AG10803 (cell line): Measurements from ENCODE around the gene NUCKS1.

Experiments
- DNase-seq: peaks from one replicate; pipeline ENCODE4 v3.0.0; 2010; ENCODE audit warnings: low read depth
- H3K4me3 ChIP-seq: 2 replicates; pipeline ENCODE4 v1.5.1; 2011; ENCODE audit warnings: mild to moderate bottlenecking, low read length, control low read depth
- CTCF ChIP-seq: conservative IDR thresholded peaks from 2 replicates; pipeline ENCODE4 v1.5.1; 2011; ENCODE audit warnings: mild to moderate bottlenecking, low read length, control low read depth, inconsistent platforms

Gene NUCKS1

DNA sequence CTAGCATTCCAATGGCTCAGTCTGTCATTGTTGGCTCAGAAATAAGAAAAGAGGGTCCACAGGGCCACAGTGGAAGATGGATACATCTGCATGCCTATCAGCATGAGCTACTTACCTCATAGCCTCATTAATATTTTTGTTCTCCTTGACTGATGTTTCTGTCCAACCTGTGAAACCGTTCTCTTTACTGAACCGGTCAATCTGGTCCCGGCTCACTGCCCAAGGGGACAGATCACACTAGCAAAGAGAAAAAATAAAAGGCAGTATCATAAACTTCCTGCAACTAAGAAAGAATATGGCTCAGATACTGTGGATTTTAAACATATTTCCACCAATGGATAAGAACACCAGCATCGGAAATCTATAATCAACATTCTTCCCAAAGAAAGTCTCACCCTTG is 20.6 kb upstream of the NUCKS1 start:
- DNase-seq = no peak
- no peak overlapping the region for H3K4me3 ChIP-seq
- no peak for TF ChIP-seq CTCF

DNA sequence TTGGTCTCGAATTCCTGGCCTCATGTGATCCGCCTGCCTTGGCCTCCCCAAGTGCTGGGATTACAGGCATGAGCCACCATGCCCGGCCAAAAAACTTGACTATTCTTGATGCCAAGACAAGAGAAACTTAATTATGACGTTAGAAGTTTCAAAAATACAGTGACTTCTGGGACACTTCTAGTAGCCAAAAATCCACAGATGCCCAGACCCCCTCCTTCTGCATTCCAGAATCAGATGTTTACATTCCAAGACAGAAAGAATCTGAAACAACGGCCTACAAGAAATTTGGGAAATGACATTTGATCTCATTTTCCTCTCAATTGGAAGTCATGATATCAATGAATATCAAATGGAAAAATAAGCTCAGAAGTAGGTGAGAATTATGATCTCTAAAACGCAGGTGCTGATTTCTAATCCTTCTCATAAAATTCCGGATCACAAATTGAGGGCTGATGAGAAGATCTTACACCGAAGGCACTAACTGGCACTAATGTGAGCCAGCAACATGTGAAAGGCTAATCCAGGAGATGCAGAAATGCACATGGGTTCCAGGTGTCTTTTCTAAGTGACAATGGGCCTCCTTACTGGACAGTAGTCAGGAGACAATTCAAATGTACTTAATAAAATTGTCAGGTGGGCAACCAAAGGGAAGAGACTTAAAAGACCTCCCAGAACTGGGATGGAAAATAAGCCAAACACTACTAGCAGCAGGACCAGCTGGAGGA is 19.8 kb upstream of the NUCKS1 start:
- H3K4me3 ChIP-seq = no peak overlapping the region
- TF ChIP-seq CTCF = no peak
- DNase-seq = peak; percentile 83

GRCh38 chr1:205767248-205767647 is 17.3 kb upstream of the NUCKS1 start:
- TF ChIP-seq CTCF = no peak
- DNase-seq = no peak

GRCh38 chr1:205766570-205766969 is 16.6 kb upstream of the NUCKS1 start:
- no peak for DNase-seq
- no peak overlapping the region for H3K4me3 ChIP-seq
- TF ChIP-seq CTCF = no peak

More at GRCh38 chr1:205767248-205767647, 17.3 kb upstream of the NUCKS1 start:
- no peak overlapping the region for H3K4me3 ChIP-seq

GRCh38 chr1:205766038-205766437 is 16.1 kb upstream of the NUCKS1 start:
- DNase-seq = peak; percentile 28
- no peak overlapping the region for H3K4me3 ChIP-seq

GRCh38 chr1:205764578-205764977 is 14.6 kb upstream of the NUCKS1 start:
- no peak overlapping the region for H3K4me3 ChIP-seq
- no peak for TF ChIP-seq CTCF
- no peak for DNase-seq

More at GRCh38 chr1:205766038-205766437, 16.1 kb upstream of the NUCKS1 start:
- no peak for TF ChIP-seq CTCF

DNA sequence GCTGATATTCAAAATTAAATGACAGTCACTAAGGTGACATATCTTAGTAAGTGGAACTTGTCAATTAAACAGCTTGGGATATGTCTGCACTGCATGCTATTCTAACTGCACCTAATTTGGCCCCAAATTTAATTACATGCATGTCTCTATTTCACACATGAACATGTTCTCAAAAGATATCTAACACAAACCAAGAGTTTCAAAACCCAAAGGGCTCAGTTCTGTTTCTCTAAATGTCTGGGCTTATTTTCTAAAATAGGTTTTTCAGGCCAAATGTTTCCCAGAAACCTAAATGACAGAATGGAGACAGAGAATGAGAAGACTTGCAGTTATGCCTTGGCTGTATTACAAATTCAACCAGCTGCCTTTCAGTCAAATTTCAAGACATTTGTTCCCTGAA is 14.0 kb upstream of the NUCKS1 start:
- TF ChIP-seq CTCF = no peak
- no peak for DNase-seq
- H3K4me3 ChIP-seq = no peak overlapping the region
